Esophagus muscularis mucosa (tissue), 4 donors: ENCODE data around the gene HSD17B14. TPM values are rescaled to one million over a fixed set of nuclear protein-coding genes. Genes with fewer than 3 reads are reported as not detected.

Source experiments
- DNase-seq: peaks from one replicate; pipeline ENCODE4 v3.0.0-alpha.2; 2017; ENCODE audit errors: extremely low spot score
- H3K27ac ChIP-seq, 4 donors: fragments of 200-600 bp; sonication (generic); replicated peaks in 1 of 4; 1 replicate in 3 of 4; 2 replicates in 1 of 4; pipeline ENCODE4 v1.5.1; 2016 to 2019; ENCODE audit warnings: mild to moderate bottlenecking in 1 of 4
- H3K27me3 ChIP-seq, 4 donors: fragments of 200-600 bp; sonication (generic); one replicate each; pipeline versions ENCODE4 v1.5.1 to v1.6.0; 2016 to 2019
- H3K36me3 ChIP-seq, 4 donors: fragments of 200-600 bp; sonication (generic); one replicate each; pipeline ENCODE4 v1.5.1; 2016 to 2019
- H3K4me1 ChIP-seq, 4 donors: fragments of 200-600 bp; sonication (generic); one replicate each; pipeline ENCODE4 v1.5.1; 2016 to 2019
- H3K4me3 ChIP-seq, 4 donors: fragments of 200-600 bp; sonication (generic); 1 replicate in 2 of 4; 2 replicates in 2 of 4; pipeline ENCODE4 v1.5.1; 2016 to 2019; ENCODE audit warnings: mild to moderate bottlenecking in 4 of 4, moderate library complexity in 1 of 4
- H3K9me3 ChIP-seq, 4 donors: fragments of 200-600 bp; sonication (generic); 1 replicate in 3 of 4; 2 replicates in 1 of 4; pipeline ENCODE4 v1.5.1; 2016 to 2019
- CTCF ChIP-seq, 3 experiments: fragments of 200-600 bp in 2 of 3; fragments of 450-650 bp in 1 of 3; sonication (generic) in 2 of 3; IDR thresholded peaks; one replicate each; pipeline ENCODE4 v1.5.1; 2017 to 2019; ENCODE audit warnings: antibody characterized with exemption in 3 of 3, mild to moderate bottlenecking in 2 of 3, moderate library complexity in 1 of 3
- EP300 ChIP-seq: sonication (generic); formaldehyde crosslinking; IDR thresholded peaks from one replicate; pipeline ENCODE4 v1.6.1; 2017; ENCODE audit warnings: antibody characterized with exemption
- POLR2A ChIP-seq: fragments of 450-650 bp; IDR thresholded peaks from one replicate; pipeline ENCODE4 v1.6.1; 2017; ENCODE audit warnings: antibody characterized with exemption, moderate library complexity, mild to moderate bottlenecking, low read depth
- POLR2AphosphoS5 ChIP-seq, 2 donors: sonication (generic); formaldehyde crosslinking; IDR thresholded peaks; one replicate each; pipeline ENCODE4 v1.6.1; 2017; ENCODE audit warnings: antibody characterized with exemption in 2 of 2
- WGBS: methylation state at CpG from one replicate; pipeline ENCODE4 v1.1.5; 2018; 5-methylcytosine and 5-hydroxymethylcytosine counted together
- intact Hi-C: fragments of 100-400 bp; cut with DNase I; formaldehyde crosslinking; loops from one replicate; pipeline ENCODE4 v1.15.1; 2023
- total RNA-seq, 4 donors: library from RNA; depleted of rRNA; stranded (reverse); fragments of >200 nt; gene quantifications; one replicate each; pipeline versions ENCODE4 v1.1.0 to v1.2.1, GENCODE V29; 2016

HSD17B14 gene
- total RNA-seq, 4 donors from 2014 or later: 7.1 to 8.9 (median 7.8) TPM

GRCh38 chr19:48780631-48781391, 55.5 kb downstream of the HSD17B14 start:
- intact Hi-C loops: no loop called here
- peaks cover 8 to 21% (median 20%) of the 10 kb centered on the region in 4 donors for H3K4me1 ChIP-seq
- no peak for DNase-seq
- no peak overlapping the region for H3K4me3 ChIP-seq
- TF ChIP-seq CTCF (IDR thresholded peaks at IDR 0.05): no peak
- peak overlapping the region in 3 of 4 donors; percentile 46 to 58 (median 48) for H3K27ac ChIP-seq
- no peaks in the 10 kb centered on the region for H3K9me3 ChIP-seq
- WGBS: 63% methylated on average over 14 of the region's 14 CpGs
- H3K36me3 ChIP-seq: no peaks in the 10 kb centered on the region
- H3K27me3 ChIP-seq: no peaks in the 10 kb centered on the region

GRCh38 chr19:48779636-48780035, 56.7 kb downstream of the HSD17B14 start:
- 63% methylated on average over 1 of the region's 1 CpG for WGBS
- peaks cover 8 to 21% (median 20%) of the 10 kb centered on the region in 4 donors for H3K4me1 ChIP-seq
- intact Hi-C loops: no loop called here

GRCh38 chr19:48777720-48778119, 58.6 kb downstream of the HSD17B14 start:
- DNase-seq: no peak
- no peak for TF ChIP-seq CTCF (IDR thresholded peaks at IDR 0.05)
- TF ChIP-seq EP300: no peak
- no peak for TF ChIP-seq POLR2A
- TF ChIP-seq POLR2AphosphoS5 (IDR thresholded peaks at IDR 0.05): no peak
- no peaks in the 10 kb centered on the region for H3K27me3 ChIP-seq
- no peaks in the 10 kb centered on the region for H3K9me3 ChIP-seq
- H3K4me1 ChIP-seq: peaks cover 4 to 18% (median 17%) of the 10 kb centered on the region in 4 donors
- intact Hi-C loops: no loop called here
- H3K4me3 ChIP-seq: no peak overlapping the region
- 96% methylated on average over 11 of the region's 12 CpGs for WGBS
- H3K27ac ChIP-seq: no peak overlapping the region
- no peaks in the 10 kb centered on the region for H3K36me3 ChIP-seq

More at GRCh38 chr19:48779636-48780035, 56.7 kb downstream of the HSD17B14 start:
- DNase-seq: no peak
- Histone ChIP-seq H3K36me3 (no peaks in the 10 kb centered on the region), H3K9me3 (no peaks in the 10 kb centered on the region), H3K27me3 (no peaks in the 10 kb centered on the region), H3K27ac (no peak overlapping the region), H3K4me3 (no peak overlapping the region)
- TF ChIP-seq POLR2A (no peak), CTCF (IDR thresholded peaks at IDR 0.05) (no peak), EP300 (no peak), POLR2AphosphoS5 (IDR thresholded peaks at IDR 0.05) (no peak)

- no peak overlapping the region for H3K4me3 ChIP-seq
- no peak overlapping the region for H3K27ac ChIP-seq
- no peak for DNase-seq
- intact Hi-C loops: no loop called here
- TF ChIP-seq CTCF (IDR thresholded peaks at IDR 0.05) (no peak), EP300 (no peak), POLR2A (no peak), POLR2AphosphoS5 (IDR thresholded peaks at IDR 0.05) (no peak)
- H3K4me1 ChIP-seq: peaks cover 4 to 13% (median 11%) of the 10 kb centered on the region in 4 donors
- H3K9me3 ChIP-seq: no peaks in the 10 kb centered on the region
- H3K36me3 ChIP-seq: no peaks in the 10 kb centered on the region
- H3K27me3 ChIP-seq: no peaks in the 10 kb centered on the region
- WGBS: 95% methylated on average over 5 of the region's 5 CpGs
Observed at GRCh38 chr19:48777139-48777538, 59.2 kb downstream of the HSD17B14 start.
